WTC11 (cell line): ENCODE results near the gene HOXD12. TPM values are rescaled to one million over a fixed set of nuclear protein-coding genes. Genes with fewer than 3 reads are reported as not detected.

ENCODE experiments used
- ATAC-seq: fragments of 200-7000 bp; cut with Tn5 transposase; 2 replicates; pipeline ENCODE4 v1.10.0; 2021; ENCODE audit warnings: mild to moderate bottlenecking, moderate library complexity
- CTCF ChIA-PET: fragments of 300-600 bp; sonication (Branson Sonifier 250); formaldehyde crosslinking; loops from one replicate; lab custom pipeline; 2021; ENCODE audit warnings: antibody characterized with exemption; lab: Charles Lee
- POLR2A ChIA-PET: fragments of 350-600 bp; sonication (Branson Sonifier 250); formaldehyde crosslinking; loops from one replicate; lab custom pipeline; 2021; ENCODE audit warnings: antibody characterized with exemption; lab: Charles Lee
- DNase-seq: peaks from one replicate; pipeline ENCODE4 v3.0.0; 2021; ENCODE audit warnings: low spot score
- H3K27ac Mint-ChIP-seq: 2 replicates; pipeline ENCODE4 v1.8.0; 2021; ENCODE audit warnings: mixed read lengths
- H3K27me3 Mint-ChIP-seq: 2 replicates; pipeline ENCODE4 v1.8.0; 2021; ENCODE audit warnings: low read depth, mild to moderate bottlenecking, moderate library complexity, mixed read lengths
- H3K36me3 Mint-ChIP-seq: 2 replicates; pipeline ENCODE4 v1.8.0; 2021; ENCODE audit warnings: mixed read lengths
- H3K4me1 Mint-ChIP-seq: 2 replicates; pipeline ENCODE4 v1.8.0; 2022; ENCODE audit warnings: mixed read lengths
- H3K4me3 Mint-ChIP-seq: 2 replicates; pipeline ENCODE4 v1.8.0; 2021; ENCODE audit warnings: mild to moderate bottlenecking, moderate library complexity, mixed read lengths
- H3K9me3 Mint-ChIP-seq: 2 replicates; pipeline ENCODE4 v1.8.0; 2021; ENCODE audit warnings: mixed read lengths
- ARID4B ChIP-seq: sonication (generic); formaldehyde crosslinking; IDR thresholded peaks from 2 replicates; pipeline ENCODE4 v1.8.0; 2023; ENCODE audit warnings: missing genetic modification reagents, mild to moderate bottlenecking, borderline replicate concordance
- ATF2 ChIP-seq: sonication (generic); formaldehyde crosslinking; IDR thresholded peaks from 2 replicates; pipeline ENCODE4 v1.8.1; 2022; ENCODE audit warnings: low read depth, missing genetic modification reagents, borderline replicate concordance
- ATF6 ChIP-seq: sonication (generic); formaldehyde crosslinking; IDR thresholded peaks from 2 replicates; pipeline ENCODE4 v1.8.1; 2023; ENCODE audit warnings: mild to moderate bottlenecking, missing genetic modification reagents
- GABPB1 ChIP-seq: sonication (generic); formaldehyde crosslinking; IDR thresholded peaks from 2 replicates; pipeline ENCODE4 v1.8.1; 2023; ENCODE audit warnings: mild to moderate bottlenecking, missing genetic modification reagents
- HMGXB4 ChIP-seq: sonication (generic); formaldehyde crosslinking; IDR thresholded peaks from 2 replicates; pipeline ENCODE4 v1.8.1; 2023; ENCODE audit warnings: mild to moderate bottlenecking, moderate library complexity, missing genetic modification reagents
- IRF2 ChIP-seq: sonication (generic); formaldehyde crosslinking; IDR thresholded peaks from 2 replicates; pipeline ENCODE4 v1.8.0; 2022; ENCODE audit warnings: low read depth, missing genetic modification reagents, borderline replicate concordance
- JAZF1 ChIP-seq: fragments of 250-450 bp; sonication (Bioruptor Pico); IDR thresholded peaks from 2 replicates; pipeline ENCODE4 v1.9.0; 2021; ENCODE audit warnings: moderate library complexity, mild to moderate bottlenecking, inconsistent platforms
- NFATC4 ChIP-seq: fragments of 250-450 bp; sonication (Bioruptor Pico); IDR thresholded peaks from 2 replicates; pipeline ENCODE4 v1.9.0; 2021; ENCODE audit warnings: mild to moderate bottlenecking
- NR3C1 ChIP-seq: sonication (generic); formaldehyde crosslinking; conservative IDR thresholded peaks from 2 replicates; pipeline ENCODE4 v1.8.1; 2023; ENCODE audit warnings: low read depth, mild to moderate bottlenecking, missing genetic modification reagents
- USF2 ChIP-seq: sonication (generic); formaldehyde crosslinking; IDR thresholded peaks from 2 replicates; pipeline ENCODE4 v1.8.1; 2023; ENCODE audit warnings: mild to moderate bottlenecking, missing genetic modification reagents, moderate library complexity
- ZBTB43 ChIP-seq: sonication (generic); formaldehyde crosslinking; IDR thresholded peaks from 2 replicates; pipeline ENCODE4 v1.8.1; 2023; ENCODE audit warnings: mild to moderate bottlenecking, missing genetic modification reagents
- ZNF138 ChIP-seq: sonication (generic); formaldehyde crosslinking; conservative IDR thresholded peaks from 2 replicates; pipeline ENCODE4 v1.8.1; 2022; ENCODE audit warnings: mild to moderate bottlenecking, moderate library complexity, missing genetic modification reagents
- ZNF425 ChIP-seq: fragments of 250-450 bp; sonication (Bioruptor Pico); conservative IDR thresholded peaks from 2 replicates; pipeline ENCODE4 v1.9.0; 2021; ENCODE audit warnings: mild to moderate bottlenecking
- total RNA-seq: library from RNA; stranded (reverse); gene quantifications from 3 replicates; pipeline ENCODE4 v1.2.3, GENCODE V29; 2021

The HOXD12 gene
- total RNA-seq, 1 experiment from 2014 or later, result 0.17 TPM

GRCh38 chr2:176100547-176101140 lies 1.0 kb downstream of the HOXD12 start:
- H3K27ac Mint-ChIP-seq, result no peak overlapping the region
- CTCF ChIA-PET, result no interaction called here
- no peaks in the 10 kb centered on the region for H3K36me3 Mint-ChIP-seq
- peak overlapping the region; percentile 31 for H3K4me3 Mint-ChIP-seq
- H3K27me3 Mint-ChIP-seq, result peaks cover 99% of the 10 kb centered on the region
- POLR2A ChIA-PET, result no interaction called here
- ATAC-seq, result no peak
- H3K4me1 Mint-ChIP-seq, result peaks cover 59% of the 10 kb centered on the region
- DNase-seq, result no peak
- TF ChIP-seq USF2, result no peak
- no peak for TF ChIP-seq GABPB1 (CRISPR knock-in tag)
- no peak for TF ChIP-seq ZBTB43
- no peak for TF ChIP-seq ARID4B (CRISPR knock-in tag)
- TF ChIP-seq ATF6, result no peak
- TF ChIP-seq NR3C1 (CRISPR knock-in tag), result no peak
- TF ChIP-seq HMGXB4 (CRISPR knock-in tag), result no peak
- no peak for TF ChIP-seq JAZF1 (CRISPR knock-in tag)
- TF ChIP-seq NFATC4 (CRISPR knock-in tag), result no peak
- TF ChIP-seq IRF2 (CRISPR knock-in tag), result no peak
- no peak for TF ChIP-seq ZNF425 (CRISPR knock-in tag)
- TF ChIP-seq ATF2 (CRISPR knock-in tag), result no peak
- TF ChIP-seq ZNF138, result no peak
- no peaks in the 10 kb centered on the region for H3K9me3 Mint-ChIP-seq
